HepG2 (cell line): ENCODE data around the gene C20orf202. TPM values are rescaled to one million over a fixed set of nuclear protein-coding genes. Genes with fewer than 3 reads are reported as not detected.

Experiments used
- ATAC-seq: fragments of 200-7000 bp; cut with Tn5 transposase; 3 replicates; pipeline ENCODE4 v1.9.1; 2020; ENCODE audit warnings: mild to moderate bottlenecking, moderate library complexity
- BruUV-seq: library from RNA; stranded (reverse); fragments of 400-500 nt; replicated peaks from 2 replicates; lab custom pipeline; 2021; lab: Mats Ljungman, UMichigan
- CTCF ChIA-PET: fragments of 300-600 bp; formaldehyde crosslinking; extraction: SDS; loops from one replicate; lab custom pipeline; 2021; ENCODE audit warnings: low total read pairs, inconsistent platforms, low intra/inter-chr PET ratio; lab: Yijun Ruan, JAX
- POLR2A ChIA-PET: fragments of 350-600 bp; sonication (Branson Sonifier 250); formaldehyde crosslinking; loops from one replicate; lab custom pipeline; 2020; ENCODE audit warnings: antibody characterized with exemption, inconsistent platforms; lab: Yijun Ruan, JAX
- DNase-seq: peaks from one replicate; pipeline ENCODE4 v3.0.0-alpha.2; 2015; ENCODE audit warnings: low spot score
- FAIRE-seq: peaks from 3 replicates; lab custom pipeline; 2011; peaks lifted over from hg19 to GRCh38; lab: Jason Lieb, UNC
- H2AFZ ChIP-seq: one replicate; pipeline ENCODE4 v1.6.1; 2011; ENCODE audit warnings: low read length, inconsistent platforms
- H3K27ac ChIP-seq: fragments of 300-600 bp; 3 replicates; pipeline ENCODE4 v1.8.0; 2011; ENCODE audit warnings: mixed run types, mild to moderate bottlenecking, mixed read lengths, low read length, inconsistent platforms; ENCODE audit not compliant: insufficient read depth; ENCODE audit errors: extremely low read length
- H3K27me3 ChIP-seq, 2 experiments: fragments of 200-600 bp in 1 of 2; 2 replicates in 1 of 2; 3 replicates in 1 of 2; pipeline versions ENCODE4 v1.6.0 to v1.8.0; 2011; ENCODE audit warnings: low read length in 2 of 2, mild to moderate bottlenecking in 2 of 2, moderate library complexity in 2 of 2, inconsistent platforms in 1 of 2; ENCODE audit not compliant: insufficient read depth in 2 of 2, control insufficient read depth in 1 of 2
- H3K36me3 ChIP-seq, 2 experiments: fragments of 200-600 bp in 1 of 2; replicated peaks in 1 of 2; 2 replicates in 1 of 2; 3 replicates in 1 of 2; pipeline versions ENCODE4 v1.5.1 to v1.8.0; 2011; ENCODE audit warnings: low read length in 2 of 2, inconsistent platforms in 1 of 2; ENCODE audit not compliant: insufficient read depth in 2 of 2, control insufficient read depth in 1 of 2
- H3K4me1 ChIP-seq: 2 replicates; pipeline ENCODE4 v1.5.1; 2012; ENCODE audit warnings: low read length, inconsistent platforms; ENCODE audit not compliant: insufficient read depth
- H3K4me2 ChIP-seq: 2 replicates; pipeline ENCODE4 v1.6.0; 2011; ENCODE audit warnings: low read depth, low read length, inconsistent platforms
- H3K4me3 ChIP-seq, 3 experiments: fragments of 200-600 bp in 1 of 3; sonication (generic), shearing (Covaris generic) in 1 of 3; replicated peaks in 1 of 3; 2 replicates each; pipeline ENCODE4 v1.5.1; 2011 to 2016; ENCODE audit warnings: low read length in 3 of 3, inconsistent platforms in 2 of 3, low read depth in 2 of 3, mild to moderate bottlenecking in 2 of 3, control low read depth in 1 of 3, mixed read lengths in 1 of 3; ENCODE audit not compliant: insufficient read depth in 1 of 3
- H3K79me2 ChIP-seq: one replicate; pipeline ENCODE4 v1.6.1; 2011; ENCODE audit warnings: low read length, inconsistent platforms; ENCODE audit not compliant: insufficient read depth
- H3K9ac ChIP-seq: 2 replicates; pipeline ENCODE4 v1.6.0; 2011; ENCODE audit warnings: mild to moderate bottlenecking, low read depth, low read length, inconsistent platforms; ENCODE audit not compliant: insufficient read depth
- H3K9me3 ChIP-seq: 2 replicates; pipeline ENCODE4 v1.5.1; 2012; ENCODE audit warnings: mild to moderate bottlenecking, low read length
- H4K20me1 ChIP-seq: 2 replicates; pipeline ENCODE4 v1.6.0; 2011; ENCODE audit warnings: inconsistent platforms, mild to moderate bottlenecking, low read length, moderate library complexity; ENCODE audit not compliant: insufficient read depth
- AGO2 ChIP-seq: fragments of 200-400 bp; formaldehyde crosslinking; optimal IDR thresholded peaks from 2 replicates; pipeline ENCODE3; 2017; ENCODE audit warnings: mild to moderate bottlenecking, low read depth, low read length, moderate library complexity
- POLR2G ChIP-seq: fragments of 200-400 bp; formaldehyde crosslinking; IDR thresholded peaks from 2 replicates; pipeline ENCODE4 v1.6.1; 2018; ENCODE audit warnings: mild to moderate bottlenecking, low read depth, low read length, moderate library complexity
- RBM22 ChIP-seq: fragments of 200-400 bp; formaldehyde crosslinking; optimal IDR thresholded peaks from 2 replicates; pipeline ENCODE3; 2017; ENCODE audit warnings: mild to moderate bottlenecking, low read length, moderate library complexity
- ZNF143 ChIP-seq: sonication (generic); formaldehyde crosslinking; IDR thresholded peaks from 2 replicates; pipeline ENCODE4 v1.4.0; 2020; ENCODE audit warnings: missing genetic modification reagents
- WGBS: methylation state at CpG from one replicate; pipeline ENCODE4 v1.1.6; 2017; ENCODE audit warnings: low lambda C conversion rate; 5-methylcytosine and 5-hydroxymethylcytosine counted together
- in situ Hi-C: cut with HindIII; loops from 2 replicates; pipeline ENCODE4 v1.10.0; 2017; ENCODE audit warnings: low pct_unique_long_range_greater_than_20kb; ENCODE audit not compliant: extremely low pct_ligation_motif_present
- intact Hi-C: fragments of 100-400 bp; cut with micrococcal nuclease; formaldehyde crosslinking; loops from one replicate; pipeline ENCODE4 v1.10.0; 2022; ENCODE audit not compliant: unreplicated experiment
- polyA plus RNA-seq, 8 experiments: library from polyadenylated mRNA; depleted of rRNA in 3 of 8; stranded (reverse) in 7 of 8; unstranded in 1 of 8; fragments of >200 nt; fragmentation: Illumina TruSeq in 4 of 8; extraction: Trizol in 4 of 8; gene quantifications; 2 replicates each; pipeline versions ENCODE4 v1.2.1 to v1.2.3, GENCODE V29; 2011 to 2016; ENCODE audit warnings: low read depth in 4 of 8, missing spikeins in 1 of 8, mixed read lengths in 1 of 8; ENCODE audit not compliant: insufficient read depth in 1 of 8
- total RNA-seq, 5 experiments: library from RNA; depleted of rRNA; stranded (reverse); fragments of >200 nt; fragmentation: Illumina TruSeq; extraction: Trizol; gene quantifications; 2 replicates each; pipeline ENCODE4 v1.2.3, GENCODE V29; 2016; ENCODE audit warnings: low read depth in 1 of 5

The C20orf202 gene
- total and polyA plus RNA-seq, 2 of the 13 experiments (the other 11 are each of a cell fraction or from before 2014, with no cell fraction given): 0.20 to 1.2 TPM

DNA sequence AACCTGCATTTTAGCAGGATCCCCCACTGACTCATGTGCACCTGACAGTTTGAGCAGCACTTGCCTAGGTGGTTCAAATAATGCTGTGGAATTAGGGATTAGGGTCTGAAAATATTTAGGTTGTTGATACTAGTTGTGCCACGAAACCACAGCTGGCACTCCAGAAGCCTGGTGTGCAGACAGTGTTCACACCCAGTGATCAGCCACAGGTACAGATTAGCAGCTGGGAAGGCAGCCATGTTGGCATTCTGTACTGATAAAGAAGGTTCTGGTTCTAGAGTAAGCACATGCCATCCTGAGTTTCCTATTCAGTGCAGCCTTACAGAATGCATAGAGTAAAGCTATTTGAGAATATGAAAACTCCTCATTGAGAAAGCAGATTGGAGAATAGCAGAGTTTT is 48.6 kb upstream of the C20orf202 start:
- Histone ChIP-seq H4K20me1 (peaks cover 3% of the 10 kb centered on the region; the same call in 1 of the 2 replicates), H3K79me2 (no peaks in the 10 kb centered on the region), H3K9ac (no peak overlapping the region), H3K9me3 (no peaks in the 10 kb centered on the region), H3K27ac (no peak overlapping the region), H3K36me3 (peaks cover 30 to 74% of the 10 kb centered on the region in 2 experiments), H3K27me3 (no peaks in the 10 kb centered on the region), H3K4me2 (no peak overlapping the region), H3K4me1 (peaks cover 9% of the 10 kb centered on the region), H2AFZ (no peak overlapping the region), H3K4me3 (no peak overlapping the region)
- in situ Hi-C loops: no loop called here
- BruUV-seq: no TSS peak
- intact Hi-C loops: no loop called here
- no peak for FAIRE-seq
- WGBS: 100% methylated on average over 1 of the region's 1 CpG
- DNase-seq: no peak
- ChIA-PET POLR2A (no interaction called here), CTCF (no interaction called here)
- TF ChIP-seq POLR2G (peak; percentile 35; the same call in 1 of the 2 replicates), ZNF143 (CRISPR knock-in tag) (no peak), RBM22 (peak; percentile 61)
- ATAC-seq: no peak

DNA sequence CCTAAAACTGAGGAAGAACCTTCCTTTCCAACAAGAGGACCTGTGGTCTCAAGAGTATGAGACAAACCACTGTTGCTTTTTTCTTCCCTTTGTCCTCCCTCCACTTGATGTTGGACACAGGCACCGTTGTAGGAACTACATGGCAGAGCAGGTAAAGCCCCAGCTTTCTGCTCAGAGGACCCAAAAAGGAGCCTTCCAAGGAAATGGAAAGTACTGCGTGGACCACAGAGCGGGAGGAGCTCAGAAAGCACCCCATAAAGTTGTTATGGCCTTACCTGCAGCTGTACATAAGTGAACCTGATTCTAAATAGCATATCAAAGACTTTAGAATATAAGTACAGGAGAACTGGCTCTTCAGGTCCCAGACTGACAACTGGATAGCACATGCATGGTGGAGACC is 47.9 kb upstream of the C20orf202 start:
- H3K4me2 ChIP-seq: no peak overlapping the region
- no peak overlapping the region for H3K27ac ChIP-seq
- WGBS: 99% methylated on average over 3 of the region's 3 CpGs
- no peaks in the 10 kb centered on the region for H3K9me3 ChIP-seq
- no peak overlapping the region for H3K4me3 ChIP-seq
- ChIA-PET CTCF (no interaction called here), POLR2A (no interaction called here)
- H3K9ac ChIP-seq: no peak overlapping the region
- FAIRE-seq (no peak), ATAC-seq (no peak), DNase-seq (no peak)
- in situ Hi-C loops: no loop called here
- no peak overlapping the region for H2AFZ ChIP-seq
- BruUV-seq: no TSS peak
- H4K20me1 ChIP-seq: peaks cover 3% of the 10 kb centered on the region; the same call in 1 of the 2 replicates
- peaks cover 2% of the 10 kb centered on the region for H3K4me1 ChIP-seq
- H3K79me2 ChIP-seq: no peaks in the 10 kb centered on the region
- H3K27me3 ChIP-seq: no peaks in the 10 kb centered on the region
- intact Hi-C loops: no loop called here
- no peak for TF ChIP-seq AGO2
- peak; percentile 60 for TF ChIP-seq RBM22
- H3K36me3 ChIP-seq: peaks cover 32 to 79% of the 10 kb centered on the region in 2 experiments
